ENCODE measurements around the gene OGN.
"Not testable (repeated sequence)": the region's sequence is repeated elsewhere in the genome, so short reads cannot be mapped to it uniquely, and the experiment has no call there.

The OGN gene, protein sequence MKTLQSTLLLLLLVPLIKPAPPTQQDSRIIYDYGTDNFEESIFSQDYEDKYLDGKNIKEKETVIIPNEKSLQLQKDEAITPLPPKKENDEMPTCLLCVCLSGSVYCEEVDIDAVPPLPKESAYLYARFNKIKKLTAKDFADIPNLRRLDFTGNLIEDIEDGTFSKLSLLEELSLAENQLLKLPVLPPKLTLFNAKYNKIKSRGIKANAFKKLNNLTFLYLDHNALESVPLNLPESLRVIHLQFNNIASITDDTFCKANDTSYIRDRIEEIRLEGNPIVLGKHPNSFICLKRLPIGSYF

DNA sequence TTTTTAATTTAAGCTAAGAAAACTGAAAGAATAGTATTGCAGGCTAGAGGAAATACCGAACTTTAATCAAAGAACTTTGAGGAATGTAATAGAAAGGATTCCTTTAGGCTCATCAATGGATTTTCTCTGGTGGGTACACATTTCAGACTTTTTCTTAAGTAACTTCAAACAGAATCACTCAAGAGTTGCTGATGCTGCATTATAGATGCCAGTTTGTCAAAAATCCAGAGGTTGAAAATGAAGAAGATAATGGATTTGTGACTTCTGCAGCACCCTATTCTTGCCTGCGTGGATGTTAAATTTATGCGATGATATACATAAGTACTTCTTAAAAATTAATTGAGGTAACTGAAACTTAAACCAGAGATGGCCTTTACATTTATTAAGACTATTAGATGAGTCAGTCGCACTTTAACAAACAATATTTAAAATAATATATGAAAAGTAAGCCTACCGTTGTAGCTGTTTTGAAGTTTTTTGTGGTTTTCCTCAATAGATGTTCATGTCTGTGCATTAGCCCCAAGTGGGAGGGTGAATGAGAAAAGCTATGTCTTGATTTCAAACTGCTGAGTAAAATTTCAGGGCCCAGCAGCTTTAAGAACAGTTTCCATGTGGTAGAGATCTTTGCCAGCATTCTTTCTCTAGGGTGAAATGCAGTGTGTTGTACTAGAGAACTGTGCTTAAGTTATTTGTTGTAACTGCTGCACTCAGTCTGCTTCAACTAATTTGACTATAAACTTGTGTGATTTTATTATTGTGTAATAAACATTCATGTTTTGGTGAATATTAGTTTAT is at the start of gene OGN:
Gene OGN, minus strand, starts transcription at position 537 of the 795 bp plus-strand sequence. CDS start 1,171 bp downstream, outside the sequence.
- DNase-seq (ENCODE audit: low spot score): no peak

DNA sequence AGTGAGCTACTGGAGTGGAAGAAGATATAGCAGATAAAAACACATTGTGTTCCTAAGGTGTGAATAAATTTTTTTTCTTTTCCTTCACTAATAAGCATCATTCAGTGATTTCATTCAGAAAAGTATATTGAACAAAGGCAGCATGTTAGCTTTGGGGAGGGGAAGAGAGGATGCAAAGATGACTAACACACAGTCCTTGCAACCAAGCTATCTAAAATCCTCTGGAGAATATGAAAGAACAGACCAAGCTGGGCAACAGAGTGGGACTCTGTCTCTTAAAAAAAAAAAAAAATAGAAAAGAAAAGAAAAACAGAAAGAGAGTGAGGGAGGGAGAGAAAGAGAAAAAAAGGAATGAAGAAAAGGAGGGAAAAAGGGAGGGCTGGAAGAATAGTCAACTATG is 42.2 kb upstream of the OGN start:
- DNase-seq (ENCODE audit: low spot score): no peak

DNA sequence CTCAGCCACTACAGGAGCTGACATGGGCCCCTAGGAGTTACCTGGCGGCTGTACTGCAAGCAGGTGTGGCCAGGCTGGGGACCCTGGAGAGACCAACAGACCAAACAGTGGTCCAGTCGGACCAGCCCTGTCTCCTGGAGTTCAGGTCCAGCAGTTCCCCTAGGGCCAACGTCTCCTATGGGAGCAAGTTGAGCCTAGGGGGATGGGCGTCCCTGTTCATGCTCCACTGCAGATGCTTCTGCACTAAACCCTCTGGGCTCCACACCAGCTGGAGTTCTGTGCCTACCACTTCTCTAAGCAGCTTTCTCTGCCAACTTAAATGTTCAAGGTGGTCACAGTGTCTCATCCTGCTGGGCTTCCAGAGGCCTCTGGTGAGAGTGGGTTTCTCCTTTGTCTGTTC is 40.5 kb upstream of the OGN start:
- DNase-seq (ENCODE audit: low spot score): no peak

DNA sequence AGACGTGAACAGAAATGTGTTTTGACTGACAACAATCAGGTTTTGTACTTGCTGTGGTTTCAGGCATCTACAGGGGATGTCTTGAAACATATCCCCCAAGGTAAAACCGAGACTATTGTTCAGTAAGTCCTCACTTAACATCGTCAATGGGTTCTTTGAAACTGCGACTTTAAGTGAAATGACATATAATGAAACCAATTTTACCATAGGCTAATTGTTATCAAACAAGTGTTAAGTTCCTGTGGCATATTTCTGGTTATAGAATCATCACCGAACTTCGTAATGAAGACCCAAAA is 36.3 kb upstream of the OGN start:
- DNase-seq (ENCODE audit: low spot score): no peak

DNA sequence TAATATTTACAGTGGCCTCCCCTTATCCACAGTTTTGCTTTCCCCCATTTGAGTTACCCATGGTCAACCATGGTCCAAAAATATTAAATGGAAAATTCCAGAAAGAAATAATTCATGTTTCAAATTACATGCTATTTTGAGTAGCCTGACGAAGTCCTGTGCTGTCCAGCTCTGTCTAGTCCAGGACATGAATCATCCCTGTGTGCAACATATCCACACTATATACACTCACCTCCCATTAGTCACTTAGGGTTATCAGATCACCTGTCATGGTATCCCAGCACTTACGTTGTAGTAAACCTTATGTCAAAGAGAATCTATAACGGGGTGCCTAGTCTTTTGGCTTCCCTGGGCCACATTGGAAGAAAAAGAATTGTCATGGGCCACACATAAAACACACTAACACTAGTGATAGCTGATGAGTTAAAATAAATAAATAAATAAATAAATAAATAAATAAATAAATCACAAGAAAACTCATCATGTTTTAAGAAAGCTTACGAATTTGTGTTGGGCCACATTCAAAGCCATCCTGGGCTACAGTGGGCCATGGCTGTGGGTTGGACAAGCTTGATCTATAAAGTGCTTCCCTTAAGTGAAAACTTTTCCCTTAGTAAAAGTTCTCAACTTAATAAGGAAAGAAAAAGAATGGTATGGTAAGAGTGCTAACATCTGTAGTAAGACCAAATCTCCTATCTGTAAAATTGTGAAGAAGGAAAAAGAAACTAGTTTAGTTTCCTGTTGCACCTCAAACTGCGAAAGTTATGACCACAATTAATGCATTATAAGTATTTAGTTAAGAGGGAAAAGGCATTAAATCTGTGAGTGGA is 35.8 kb upstream of the OGN start:
- no peak for DNase-seq (ENCODE audit: low spot score)

DNA sequence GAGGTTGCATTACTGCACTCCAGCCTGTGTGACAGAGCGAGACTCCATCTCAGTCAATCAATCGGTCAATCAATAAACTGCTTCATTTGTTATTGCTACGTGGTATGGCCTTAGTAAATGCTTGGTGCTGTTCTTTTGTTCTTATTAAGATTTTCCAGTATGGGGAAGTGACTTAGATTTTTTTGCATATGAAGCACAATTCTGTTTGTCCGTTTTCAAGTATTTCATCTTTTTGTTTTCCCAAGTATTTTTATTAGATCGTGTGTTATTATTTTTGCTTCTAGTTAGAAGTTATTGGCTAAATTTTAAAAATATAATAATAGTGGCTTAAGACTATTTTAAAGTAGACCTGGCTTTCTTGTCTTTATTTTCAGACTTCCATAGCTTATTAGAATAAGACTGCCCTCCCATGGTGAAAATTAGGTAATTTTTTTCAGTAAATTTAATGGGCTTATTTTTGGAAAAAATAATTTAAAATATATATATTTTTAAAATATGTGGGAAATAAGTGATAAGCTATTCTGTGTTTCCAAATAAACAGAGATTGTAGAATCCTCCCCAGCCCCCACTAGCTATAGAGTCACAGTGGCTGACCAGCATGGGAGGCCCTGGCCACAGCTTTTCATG is 34.6 kb upstream of the OGN start:
- DNase-seq (ENCODE audit: low spot score): no peak

DNA sequence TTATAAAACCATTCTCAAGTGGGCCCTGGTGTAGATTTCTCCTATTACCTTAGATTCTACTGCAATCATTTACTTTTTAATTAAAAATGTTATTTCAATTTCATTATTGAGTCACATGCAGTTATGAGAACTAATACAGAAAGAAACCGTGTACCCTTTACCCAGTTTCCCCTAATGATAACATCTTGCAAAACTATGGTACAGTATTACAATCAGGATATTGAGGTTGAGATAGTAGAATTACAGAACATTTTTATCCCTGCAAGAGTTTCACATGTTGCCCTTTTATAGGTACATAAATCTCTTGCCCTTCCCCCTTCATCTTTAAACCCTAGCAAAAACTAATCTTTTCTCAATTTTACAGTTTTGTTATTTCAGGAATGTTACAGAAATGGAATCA is 30.9 kb upstream of the OGN start:
- DNase-seq (ENCODE audit: low spot score): no peak

DNA sequence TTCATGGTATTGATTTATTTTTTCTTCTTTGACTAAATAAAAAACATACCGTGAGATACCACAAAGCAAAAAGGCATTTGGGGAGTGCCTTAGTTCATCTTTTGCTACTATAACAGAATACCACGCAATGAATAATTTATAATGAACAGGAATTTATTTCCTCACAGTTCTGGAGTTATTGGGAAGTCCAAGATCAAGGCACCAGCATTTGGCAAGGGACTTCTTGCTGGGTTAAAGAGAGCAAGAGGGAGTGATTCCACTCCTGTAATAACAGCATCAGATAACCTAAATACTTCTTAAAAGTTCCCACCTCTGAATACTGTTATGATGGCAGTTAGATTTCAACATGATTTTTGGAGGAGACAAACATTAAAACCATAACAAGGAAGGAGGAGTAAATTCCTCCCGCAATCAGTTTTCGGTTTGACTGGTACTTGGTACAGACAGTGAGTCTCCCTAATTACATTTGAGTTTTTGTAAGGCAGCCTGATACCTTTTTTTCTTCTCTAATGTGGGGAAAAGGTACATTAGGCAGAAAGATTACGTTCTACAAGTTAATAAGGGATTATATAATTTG is 28.7 kb upstream of the OGN start:
- no peak for DNase-seq (ENCODE audit: low spot score)

DNA sequence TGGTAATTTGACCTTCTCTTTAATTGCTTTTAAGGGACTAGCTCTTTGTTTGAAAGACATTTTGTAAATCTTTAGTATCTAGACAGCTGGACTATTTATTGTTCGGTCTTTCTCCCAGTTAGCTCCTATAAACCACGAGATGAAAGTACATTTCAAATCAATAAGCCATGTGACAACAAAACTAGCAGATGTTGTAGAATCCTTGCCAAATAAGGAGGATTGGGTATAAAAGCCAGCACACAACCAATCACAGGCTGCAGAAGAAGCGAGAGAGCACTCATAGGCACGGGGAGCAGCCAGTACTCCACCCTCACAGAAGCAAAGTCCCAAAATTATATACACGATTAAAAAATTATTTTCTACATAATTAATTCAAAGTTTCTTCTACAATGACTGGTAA is 28.0 kb upstream of the OGN start:
- DNase-seq (ENCODE audit: low spot score): no peak

DNA sequence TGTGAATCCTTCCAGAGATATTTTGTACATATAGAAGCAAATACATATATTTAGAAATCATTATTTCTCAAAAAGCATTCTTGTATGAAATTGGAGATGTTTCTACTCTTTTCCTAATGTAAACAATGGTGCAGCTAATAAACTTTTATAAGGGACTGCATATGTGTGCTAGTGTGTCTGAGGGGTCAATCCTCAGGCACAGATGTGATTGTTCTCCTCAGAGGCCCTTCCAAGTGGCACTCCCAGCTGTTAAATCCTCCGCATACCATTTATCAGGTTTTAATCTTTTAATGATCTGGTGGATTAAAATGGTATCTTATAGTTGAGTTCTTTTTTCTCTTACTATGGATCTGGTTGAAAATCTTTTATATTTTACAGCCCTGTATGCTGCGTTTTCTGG is 25.5 kb upstream of the OGN start:
- peak; percentile 67 for DNase-seq (ENCODE audit: low spot score)

DNA sequence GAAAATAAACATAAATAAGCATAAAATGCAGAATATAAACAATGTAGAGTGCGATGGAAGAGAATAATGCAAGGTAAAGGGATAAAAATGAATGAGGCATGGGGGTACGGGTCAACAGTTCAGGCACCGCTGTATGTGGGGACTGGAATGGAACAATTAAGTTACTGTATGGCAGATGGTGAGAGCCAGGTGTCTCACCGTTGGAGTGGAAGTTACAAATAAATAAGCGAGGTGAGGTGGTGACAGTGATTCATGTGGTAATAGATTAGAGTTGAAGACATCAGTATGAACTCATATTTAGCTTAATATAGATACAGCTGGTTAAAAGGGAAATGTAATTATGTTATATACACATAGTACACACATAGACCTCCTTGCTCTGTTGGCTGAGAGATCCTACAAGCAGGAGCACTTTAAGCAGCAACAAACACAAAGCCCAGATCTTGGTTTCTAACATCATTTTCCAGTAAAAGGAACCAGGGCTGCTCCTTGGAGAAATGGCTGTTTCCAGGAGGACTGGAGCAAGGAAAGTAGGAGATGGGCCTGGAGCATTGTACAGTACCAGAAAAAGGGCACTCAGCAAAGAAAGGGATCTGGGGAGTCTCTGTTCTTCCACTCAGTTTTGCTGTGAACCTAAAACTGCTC is 22.2 kb upstream of the OGN start:
- DNase-seq (ENCODE audit: low spot score): no peak

DNA sequence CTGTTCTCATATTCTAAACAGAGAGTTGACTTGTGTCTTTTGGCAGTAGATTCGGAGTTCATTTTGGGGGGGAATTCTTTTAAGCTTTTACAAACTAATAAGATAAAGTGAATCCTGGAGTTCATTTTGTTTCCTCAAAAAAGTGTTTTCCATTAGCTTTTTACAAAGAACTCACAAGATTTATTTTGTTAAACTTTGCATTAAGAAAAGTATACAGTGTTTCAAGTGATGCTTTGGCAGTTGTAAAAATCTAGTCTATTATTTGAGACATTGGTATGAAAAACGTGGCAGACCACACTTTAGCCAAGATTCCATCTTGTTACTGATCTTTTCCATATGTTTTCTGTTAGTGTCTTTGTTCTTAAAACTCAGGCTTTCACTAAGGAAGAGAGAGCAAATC is 21.1 kb upstream of the OGN start:
- no peak for DNase-seq (ENCODE audit: low spot score)

DNA sequence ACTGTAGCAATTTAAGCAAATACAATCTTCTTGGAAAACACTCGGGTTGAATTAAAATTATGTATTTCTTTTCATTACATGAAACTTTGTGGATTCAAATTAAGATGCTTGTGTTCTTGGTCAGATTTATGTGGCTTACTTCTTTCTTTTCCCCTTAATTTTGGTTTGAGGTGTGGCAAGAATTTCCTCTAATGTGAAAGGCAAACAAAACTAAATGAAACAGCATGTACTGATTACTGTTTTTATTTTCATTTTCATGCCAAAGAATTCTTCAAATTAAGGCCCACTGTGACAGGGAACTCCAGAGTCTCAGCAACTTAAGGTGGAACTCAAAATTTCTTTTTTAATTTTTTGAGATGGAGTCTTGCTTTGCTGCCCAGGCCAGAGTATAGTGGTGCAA is 20.0 kb upstream of the OGN start, which contains the start of gene OMD:
Gene OMD, minus strand, starts transcription at position 132 of the 400 bp plus-strand sequence. CDS start 6,913 bp downstream, outside the sequence.
- DNase-seq (ENCODE audit: low spot score): no peak

DNA sequence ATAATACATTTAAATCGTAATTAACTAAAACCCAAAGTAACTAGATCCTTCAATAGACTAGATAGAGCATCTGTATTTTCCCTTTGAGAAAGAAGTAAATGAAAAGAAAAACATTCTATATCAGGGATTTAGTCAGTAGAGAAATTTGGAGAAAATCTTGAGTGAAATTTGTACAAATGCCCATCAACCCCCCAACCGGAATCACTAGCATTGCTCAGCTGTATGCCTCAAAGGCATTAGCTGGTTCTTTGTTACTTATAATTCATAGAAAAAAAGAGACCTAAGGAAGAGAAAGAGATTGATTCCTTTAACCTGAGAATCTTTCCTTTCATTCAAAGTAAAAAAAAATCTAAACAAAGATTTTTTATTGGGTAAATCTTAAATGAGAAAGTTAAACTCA is 19.2 kb upstream of the OGN start:
- no peak for DNase-seq (ENCODE audit: low spot score)

DNA sequence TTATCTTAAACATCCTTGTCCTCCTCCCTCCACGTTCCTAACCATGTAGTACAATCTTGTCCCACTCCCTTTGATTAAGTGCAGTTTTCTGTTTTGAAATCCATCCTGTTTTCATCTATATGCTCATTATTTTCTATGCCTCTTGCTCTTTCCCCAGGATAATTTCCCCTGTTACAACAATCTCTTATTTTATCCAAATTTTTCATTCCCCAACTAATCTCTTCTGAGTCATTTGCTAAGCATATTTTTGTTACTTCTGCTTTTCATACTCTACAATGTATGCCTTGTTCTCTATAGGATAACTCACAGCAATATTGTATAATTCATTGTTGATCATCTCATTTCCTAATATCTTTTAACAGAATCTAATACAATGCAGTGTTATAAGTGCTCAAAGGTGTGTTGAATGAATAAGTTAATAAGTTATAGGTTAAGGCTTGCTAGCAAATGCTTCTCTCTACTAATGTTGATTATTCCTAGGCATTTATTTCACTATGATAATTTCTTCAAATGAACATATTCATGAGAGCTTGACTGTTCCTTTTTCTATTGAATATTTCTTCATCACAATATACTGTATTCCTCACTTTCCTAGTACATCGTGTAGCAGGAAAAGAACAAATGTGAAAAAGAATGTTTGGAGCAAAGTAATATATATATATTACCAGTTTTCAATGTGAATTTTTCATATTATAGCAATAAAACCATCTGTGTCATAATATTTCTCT is 18.4 kb upstream of the OGN start:
- DNase-seq (ENCODE audit: low spot score): no peak

DNA sequence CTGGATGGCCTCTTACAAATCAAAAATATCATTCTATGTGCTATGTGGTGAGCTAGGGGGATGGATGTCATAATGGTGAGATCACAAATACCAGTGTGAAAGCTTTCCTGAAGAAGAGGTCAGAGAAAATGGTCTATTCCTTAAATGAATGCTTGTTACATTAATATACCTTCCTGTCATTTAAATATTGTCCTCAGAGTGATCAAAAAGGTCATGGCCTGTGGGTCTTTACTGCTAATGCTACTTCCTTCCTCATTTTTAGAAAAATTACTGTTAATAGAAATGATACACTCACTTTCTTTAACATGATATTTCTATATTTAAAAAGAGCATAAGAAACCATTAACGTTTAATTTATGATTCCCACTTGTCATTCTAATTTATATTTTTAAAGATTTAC is 10.2 kb upstream of the OGN start:
- DNase-seq (ENCODE audit: low spot score): no peak

DNA sequence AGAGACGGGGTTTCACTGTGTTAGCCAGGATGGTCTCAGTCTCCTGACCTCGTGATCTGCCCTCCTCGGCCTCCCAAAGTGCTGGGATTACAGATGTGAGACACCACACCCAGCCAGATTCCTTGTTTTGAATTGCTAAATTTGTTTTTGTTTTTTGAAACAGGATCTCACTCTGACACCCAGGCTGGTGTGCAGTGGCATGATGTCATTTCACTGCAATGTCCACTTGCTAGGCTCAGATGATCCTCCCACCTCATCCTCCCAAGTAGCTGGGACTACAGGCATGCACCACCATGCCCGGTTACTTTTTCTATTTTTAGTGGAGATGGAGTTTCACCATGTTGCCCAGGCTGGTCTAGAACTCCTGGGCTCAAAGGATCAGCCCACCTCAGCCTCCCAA is 6.8 kb upstream of the OGN start:
- not testable (repeated sequence) for DNase-seq (ENCODE audit: low spot score)

DNA sequence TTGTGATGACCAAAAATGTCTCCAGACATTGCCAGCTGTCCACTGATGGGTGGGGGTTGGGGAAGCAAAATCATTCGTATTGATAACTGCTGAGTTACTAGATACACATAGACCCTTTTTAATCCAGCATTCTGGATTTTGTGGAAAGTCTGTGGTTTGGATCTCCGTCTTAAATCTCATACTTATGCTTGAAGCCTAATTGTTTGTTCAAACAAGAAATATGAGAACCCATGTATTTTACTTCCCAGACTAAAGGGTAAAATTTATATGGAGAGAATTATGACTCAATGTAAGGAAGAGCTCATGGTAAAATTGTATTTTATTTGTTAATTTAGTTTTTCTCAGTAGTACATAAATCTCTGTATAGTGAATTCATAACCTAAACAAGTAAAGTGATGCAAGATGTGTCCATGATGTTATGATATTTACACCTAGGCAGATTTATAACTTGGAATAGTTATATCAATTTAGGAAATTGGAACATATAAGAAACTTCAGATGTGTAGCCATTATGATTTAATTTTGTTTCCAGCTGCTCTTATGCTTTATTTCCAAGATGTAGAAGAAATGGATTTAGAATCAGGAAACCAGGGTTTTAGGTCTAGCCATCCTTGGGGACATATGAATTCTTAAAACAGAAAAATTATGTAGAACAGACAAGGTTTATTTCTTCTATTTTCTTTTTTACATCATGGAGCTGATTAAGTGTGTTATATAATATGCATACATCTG is 4.5 kb upstream of the OGN start:
- no peak for DNase-seq (ENCODE audit: low spot score)

DNA sequence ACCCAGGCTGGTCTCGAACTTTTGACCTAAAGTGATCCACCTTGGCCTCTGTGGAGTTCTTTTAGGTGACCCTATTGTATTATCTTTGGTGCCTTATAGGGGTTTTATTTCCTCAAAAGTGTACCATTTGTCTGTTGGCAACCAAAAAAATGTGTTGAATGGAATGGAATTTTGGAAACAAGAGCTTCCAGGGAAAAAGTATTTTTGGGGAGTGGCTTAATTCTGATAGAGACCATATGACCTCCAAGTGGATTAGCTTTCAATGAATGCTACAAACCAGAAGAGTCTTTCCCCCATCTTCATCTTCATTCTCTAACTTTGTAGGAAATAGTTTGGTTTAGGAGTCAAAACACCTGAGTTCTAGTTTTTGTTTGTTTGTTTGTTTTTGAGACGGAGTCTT is 3.4 kb upstream of the OGN start:
- DNase-seq (ENCODE audit: low spot score): no peak

DNA sequence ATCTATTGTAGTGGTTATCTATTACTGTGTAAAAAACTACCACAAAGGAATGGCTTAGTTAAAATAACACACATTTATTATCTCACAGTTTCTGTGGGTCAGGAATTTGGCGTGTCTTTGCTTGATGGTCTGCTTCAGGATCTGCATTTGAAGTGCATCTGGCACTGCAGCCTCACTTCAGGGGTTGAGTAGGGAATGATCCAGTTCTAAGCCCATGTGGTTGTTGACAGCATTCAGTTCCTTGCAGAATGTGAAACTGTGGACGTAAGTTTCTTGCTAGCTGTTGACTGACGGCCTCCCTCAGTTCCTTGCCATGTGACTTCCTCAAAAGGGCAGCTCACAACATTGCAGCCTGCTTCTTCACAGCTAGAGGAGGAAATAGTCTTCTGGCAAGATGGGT is 2.1 kb upstream of the OGN start:
- no peak for DNase-seq (ENCODE audit: low spot score)

Measured in D341Med (cell line).